Stimulated activated CD4-positive, alpha-beta T cell treated with anti-CD3 and anti-CD28 coated beads, Interleukin-4, amount 100 ng/mL, for 1 hour (primary cell): ENCODE measurements around the gene CYFIP2.
"Not testable (repeated sequence)": the region's sequence is repeated elsewhere in the genome, so short reads cannot be mapped to it uniquely, and the experiment has no call there.

Source experiments
- DNase-seq: peaks from one replicate; pipeline ENCODE4 v3.0.0-alpha.2; 2020

The CYFIP2 gene

GRCh38 chr5:157265714-157266285 is at the start of gene CYFIP2:
CYFIP2 (plus strand) TSS chr5:157266123; CDS start chr5:157285362, 19,239 bp downstream.
- DNase-seq, result peak; percentile 79

DNA sequence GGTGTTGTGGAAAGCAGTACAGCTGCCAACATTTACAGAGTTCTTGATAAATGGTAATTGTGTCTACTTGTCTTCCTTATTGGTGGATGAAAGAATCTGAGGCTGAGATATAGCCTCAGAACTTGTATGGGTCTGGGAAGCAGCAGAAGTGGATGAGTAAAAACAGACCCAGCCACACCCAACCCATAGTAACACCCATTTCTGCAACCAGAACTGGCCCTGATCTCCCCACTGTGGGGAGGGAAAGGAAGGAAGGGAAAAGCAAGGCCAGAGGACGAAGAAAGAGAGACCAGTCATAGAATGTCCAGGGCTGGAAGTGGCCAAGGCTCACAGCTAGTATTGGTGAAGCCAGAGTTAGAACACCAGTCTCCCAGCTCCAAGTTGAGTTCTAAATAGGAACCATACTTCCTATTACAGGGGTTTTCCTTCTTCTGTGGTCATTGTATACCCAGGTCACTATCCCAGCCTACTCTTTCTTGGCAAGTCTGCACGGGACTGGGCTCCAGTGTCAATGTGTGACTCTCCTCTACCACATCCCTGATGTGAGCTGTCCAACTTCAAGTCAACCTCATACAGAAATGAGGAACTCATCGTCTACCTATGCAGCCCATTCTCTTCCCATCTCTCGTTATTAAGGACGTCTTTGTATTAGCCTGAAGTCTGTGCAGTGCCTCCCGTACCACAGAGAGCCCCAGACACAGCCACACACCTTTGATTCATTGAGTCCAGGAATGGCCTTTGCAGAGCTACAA is 49.4 kb upstream of the CYFIP2 start:
- no peak for DNase-seq

DNA sequence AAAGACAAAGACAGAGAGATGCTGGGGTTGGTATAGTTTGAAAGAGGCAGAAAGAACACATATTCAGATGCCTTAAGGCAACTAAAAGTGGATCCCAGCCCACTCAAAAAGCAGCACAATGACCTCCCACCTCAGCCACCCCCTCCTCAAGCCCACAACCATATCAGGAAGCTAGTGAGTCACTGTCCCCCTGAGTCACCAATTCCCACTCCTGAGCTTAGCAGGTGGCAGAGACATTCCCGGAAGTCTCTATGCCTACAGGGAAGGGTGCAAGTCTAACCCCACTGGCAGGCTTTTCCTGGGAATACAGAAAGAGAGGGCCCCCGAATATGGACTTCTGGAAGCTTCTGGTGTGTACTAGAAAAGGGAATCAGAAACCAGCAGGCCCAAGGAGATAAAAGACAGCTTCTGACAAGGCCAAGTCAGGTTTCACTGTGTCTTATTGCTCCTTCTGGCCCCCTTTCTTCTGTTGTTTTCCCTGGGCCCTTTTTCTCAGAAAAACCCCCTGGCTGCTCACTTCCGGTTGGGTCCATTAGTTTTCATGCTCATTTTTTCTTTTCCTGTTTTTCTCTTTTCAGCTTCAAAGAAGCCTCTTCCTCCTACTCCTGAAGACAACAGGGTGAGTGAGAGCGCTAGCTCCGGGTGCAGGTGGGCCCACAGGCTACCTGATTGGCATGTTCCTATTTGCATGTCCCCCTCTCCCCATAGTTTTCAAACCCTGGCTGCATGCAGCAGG is 48.5 kb upstream of the CYFIP2 start:
- peak; percentile 61 for DNase-seq

- no peak for DNase-seq
These were observed 46.2 kb upstream of the CYFIP2 start for GRCh38 chr5:157219491-157220271.

DNA sequence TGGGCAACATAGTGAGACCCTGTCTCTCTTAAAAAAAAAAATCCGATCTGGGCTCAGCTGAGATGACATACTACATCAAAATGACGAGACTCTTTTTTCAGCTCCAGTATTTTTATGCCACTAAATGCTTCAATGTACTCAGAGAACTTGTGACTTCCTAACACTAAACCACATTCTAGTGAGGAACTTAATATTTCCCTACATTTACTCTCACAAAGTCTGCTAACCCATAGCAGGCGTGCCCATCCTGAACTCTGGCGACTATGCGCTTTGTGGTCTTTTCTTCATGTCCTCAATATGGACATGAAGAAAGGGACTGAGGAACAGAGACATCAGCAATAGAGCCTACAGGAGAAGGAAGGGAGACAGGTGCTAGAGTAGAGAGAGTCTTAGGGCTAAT is 44.0 kb upstream of the CYFIP2 start:
- no peak for DNase-seq

GRCh38 chr5:157222506-157223230 is 43.3 kb upstream of the CYFIP2 start:
- peak; percentile 52 for DNase-seq

- no peak for DNase-seq
These were observed 40.2 kb upstream of the CYFIP2 start for GRCh38 chr5:157225469-157226422.

DNA sequence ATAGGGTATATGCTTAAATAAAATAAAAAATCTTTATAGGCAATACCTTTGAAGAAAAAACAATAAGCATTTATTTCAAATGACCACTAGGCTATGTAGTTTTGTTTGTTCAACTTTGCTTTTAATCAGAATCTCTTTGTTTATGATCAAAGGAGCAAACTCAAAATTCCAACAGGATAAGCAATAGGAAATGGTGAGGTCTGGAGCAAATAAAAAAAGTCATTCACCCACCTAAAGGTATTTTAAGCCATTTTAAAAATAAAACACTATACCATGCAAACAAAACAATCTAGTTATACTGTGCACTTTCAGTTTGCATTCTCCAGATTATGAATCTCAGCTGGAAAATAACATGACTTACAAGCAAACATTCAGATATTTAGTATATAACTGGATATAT is 35.3 kb upstream of the CYFIP2 start:
- DNase-seq, result no peak

DNA sequence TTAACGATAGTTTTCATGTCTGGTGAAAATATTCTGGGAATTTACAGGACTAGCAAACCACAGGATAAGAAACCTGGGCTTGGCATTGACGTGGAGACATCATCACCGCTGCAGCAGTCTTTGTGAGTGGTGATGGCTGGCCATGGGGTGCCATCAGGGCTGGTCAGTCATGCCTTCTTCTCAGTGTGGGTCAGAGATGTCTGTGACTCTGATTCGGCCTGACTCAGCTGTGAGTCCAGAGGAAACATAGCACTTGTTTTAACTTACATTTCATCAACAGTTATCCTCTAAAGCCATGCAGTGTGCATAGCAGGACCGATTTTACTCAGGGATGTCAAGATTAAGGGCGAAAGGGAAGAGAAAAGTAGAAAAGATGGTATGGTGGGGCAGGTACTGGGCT is 33.2 kb upstream of the CYFIP2 start:
- no peak for DNase-seq

DNA sequence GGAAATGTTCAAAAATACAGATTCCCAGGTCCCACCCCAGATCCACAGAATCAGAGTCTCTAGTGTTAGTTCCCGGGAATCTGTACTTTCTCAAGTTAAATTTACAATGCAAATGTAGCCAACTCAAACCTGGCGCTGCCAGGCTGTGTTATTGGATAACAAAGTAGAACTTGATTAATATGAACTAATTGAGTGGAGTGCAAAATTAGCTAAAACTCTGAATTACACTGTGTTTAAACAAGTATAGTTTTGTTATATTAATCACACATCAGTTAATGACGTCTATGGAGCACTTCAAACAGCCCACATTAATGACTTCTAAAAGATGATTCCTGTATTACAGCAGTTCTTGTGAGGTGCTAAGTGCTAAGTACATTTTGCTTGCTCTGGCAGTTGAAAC is 32.4 kb upstream of the CYFIP2 start:
- DNase-seq, result no peak

DNA sequence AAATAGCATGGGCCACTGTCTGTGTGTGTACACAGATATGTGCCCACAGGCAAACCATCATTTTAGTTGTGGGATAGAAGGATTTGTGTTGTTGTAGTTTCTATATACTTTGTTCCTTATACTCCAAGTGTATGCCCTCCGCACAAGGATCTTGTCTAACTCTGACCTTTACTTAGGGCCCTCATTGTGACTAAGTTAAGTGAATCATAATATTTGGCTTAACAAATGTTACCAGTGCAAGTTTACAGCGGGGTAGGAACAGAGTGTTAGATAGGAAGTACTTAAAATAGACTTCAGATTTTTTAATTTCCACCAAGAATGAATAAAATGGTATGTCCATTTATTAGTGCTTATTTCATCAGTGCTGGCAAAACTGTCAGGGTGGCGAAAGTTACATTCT is 29.5 kb upstream of the CYFIP2 start:
- DNase-seq, result no peak

GRCh38 chr5:157241483-157241882 is 24.4 kb upstream of the CYFIP2 start:
- DNase-seq, result no peak

- DNase-seq, result not testable (repeated sequence)
These were observed 21.2 kb upstream of the CYFIP2 start for GRCh38 chr5:157244704-157245103.

DNA sequence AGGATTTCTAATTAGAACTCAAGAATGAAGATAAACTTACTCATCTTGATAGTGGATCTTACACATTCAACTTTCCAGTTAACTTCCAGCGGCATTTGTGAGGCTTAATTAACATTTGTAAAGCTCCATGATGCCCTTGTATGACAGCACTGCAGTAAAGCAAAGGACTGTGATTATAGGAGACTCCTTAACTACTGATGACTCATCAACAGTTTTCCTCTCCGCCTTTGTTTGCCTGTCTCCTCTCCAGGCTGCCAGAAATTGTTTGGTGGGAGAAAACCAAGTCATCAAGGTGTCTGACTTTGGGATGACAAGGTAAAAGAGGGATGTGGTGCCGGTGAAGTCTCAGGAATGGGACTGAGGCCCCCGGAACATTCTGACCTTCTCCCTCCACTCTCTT is 20.4 kb upstream of the CYFIP2 start:
- DNase-seq, result no peak

- DNase-seq, result no peak
These were observed 20.0 kb upstream of the CYFIP2 start for GRCh38 chr5:157245886-157246285.

GRCh38 chr5:157247267-157247666 is 18.7 kb upstream of the CYFIP2 start:
- DNase-seq, result no peak

DNA sequence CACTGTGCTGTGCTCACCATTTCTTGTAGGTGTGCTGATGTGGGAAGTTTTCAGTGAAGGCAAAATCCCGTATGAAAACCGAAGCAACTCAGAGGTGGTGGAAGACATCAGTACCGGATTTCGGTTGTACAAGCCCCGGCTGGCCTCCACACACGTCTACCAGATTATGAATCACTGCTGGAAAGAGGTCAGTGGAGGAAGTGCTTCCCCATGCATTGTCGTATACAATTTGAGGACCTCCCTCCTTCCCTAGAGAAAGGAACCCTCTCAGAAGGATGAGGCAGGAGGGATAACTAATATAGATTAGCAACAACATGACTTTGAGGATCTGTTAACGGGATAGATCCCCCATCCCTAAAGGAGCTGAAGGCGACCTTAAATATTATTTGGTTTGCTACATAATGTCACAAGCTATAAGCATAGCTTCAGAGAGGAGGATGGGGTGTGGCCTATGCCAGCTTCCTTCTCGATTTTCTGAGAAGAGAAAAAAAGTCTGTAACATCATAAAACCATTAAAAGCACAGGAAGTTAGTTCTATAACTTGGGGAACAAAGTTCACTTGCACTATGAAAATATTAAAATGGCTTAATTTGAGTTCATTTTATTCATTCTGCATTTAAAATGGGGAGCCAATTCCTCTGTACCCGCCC is 17.0 kb upstream of the CYFIP2 start:
- DNase-seq, result no peak

GRCh38 chr5:157252711-157253465 is 13.0 kb upstream of the CYFIP2 start:
- DNase-seq, result no peak

DNA sequence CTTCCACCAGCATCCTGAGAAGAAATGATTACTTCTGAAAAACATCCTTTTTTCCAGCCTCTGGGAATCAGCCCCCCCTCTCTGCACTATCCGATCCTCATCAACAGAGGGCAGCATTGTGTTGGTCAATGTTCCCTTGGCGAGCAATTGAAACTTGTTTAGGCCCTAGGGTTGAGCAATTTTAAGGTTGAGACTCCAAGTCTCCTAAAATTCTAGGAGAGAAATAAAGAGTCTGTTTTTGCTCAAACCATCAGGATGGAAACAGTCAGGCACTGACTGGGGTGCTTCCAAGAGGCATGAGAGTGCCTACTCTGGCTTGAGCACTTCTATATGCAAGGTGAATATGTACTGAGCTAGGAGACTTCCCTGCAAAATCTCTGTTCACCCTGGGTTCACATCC is 12.4 kb upstream of the CYFIP2 start:
- no peak for DNase-seq

DNA sequence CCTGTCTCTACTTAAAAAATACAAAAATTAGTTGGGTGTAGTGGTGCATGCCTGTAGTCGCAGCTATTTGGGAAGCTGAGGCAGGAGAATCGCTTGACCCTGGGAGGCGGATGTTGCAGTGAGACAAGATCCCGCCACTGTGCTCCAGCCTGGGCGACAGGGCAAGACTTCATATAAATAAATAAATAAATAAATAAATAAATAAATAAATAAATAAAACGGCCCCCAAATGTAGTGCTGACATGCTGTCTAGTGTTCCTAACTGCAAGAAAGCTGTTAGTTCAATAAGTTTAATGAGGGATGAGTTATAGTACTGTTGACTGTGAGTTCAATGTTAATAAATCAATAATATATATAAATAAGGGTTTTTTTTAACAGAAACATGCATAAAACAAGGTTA is 7.5 kb upstream of the CYFIP2 start:
- DNase-seq, result no peak
